ENCODE measurements around the gene RNF25.

- TF ChIP-seq CTCF (IDR thresholded peaks at IDR 0.05; ENCODE audit: insufficient read depth, low read length, poor library complexity, severe bottlenecking) (no peak), EZH2phosphoT487 (conservative IDR thresholded peaks at IDR 0.05; ENCODE audit: low read length) (no peak)
Observed at GRCh38 chr2:218621007-218621406, 50.8 kb downstream of the RNF25 start.

All from SU-DHL-6 (cell line).